ENCODE measurements around the gene PRKCB. TPM values are rescaled to one million over a fixed set of nuclear protein-coding genes. Genes with fewer than 3 reads are reported as not detected.

PRKCB gene
- total RNA-seq, 4 donors from 2014 or later: 2.0 to 8.6 (median 4.0) TPM

GRCh38 chr16:23877107-23878070 lies 41.6 kb downstream of the PRKCB start:
- H3K27me3 ChIP-seq: no peaks in the 10 kb centered on the region
- H3K4me1 ChIP-seq: no peaks in the 10 kb centered on the region
- DNase-seq: no peak
- no peak for TF ChIP-seq CTCF (IDR thresholded peaks at IDR 0.05)
- TF ChIP-seq POLR2A (IDR thresholded peaks at IDR 0.05): no peak
- H3K9me3 ChIP-seq: no peaks in the 10 kb centered on the region
- no peaks in the 10 kb centered on the region for H3K36me3 ChIP-seq
- intact Hi-C loops (cut with DNase I): no loop called here
- H3K4me3 ChIP-seq (replicated peaks in 1 of 3): no peak overlapping the region
- no peak overlapping the region for H3K27ac ChIP-seq
- 85 to 89% methylated on average over 9 of the region's 9 CpGs for WGBS, 2 donors

GRCh38 chr16:23879735-23880373 lies 44.1 kb downstream of the PRKCB start:
- no peak for DNase-seq
- Histone ChIP-seq H3K4me1 (no peaks in the 10 kb centered on the region), H3K27me3 (no peaks in the 10 kb centered on the region), H3K36me3 (no peaks in the 10 kb centered on the region), H3K4me3 (replicated peaks in 1 of 3) (no peak overlapping the region), H3K27ac (no peak overlapping the region), H3K9me3 (no peaks in the 10 kb centered on the region)
- intact Hi-C loops (cut with DNase I): no loop called here
- no peak for TF ChIP-seq CTCF (IDR thresholded peaks at IDR 0.05)
- no peak for TF ChIP-seq POLR2A (IDR thresholded peaks at IDR 0.05)
- 93 to 94% methylated on average over 8 to 9 of the region's 9 CpGs for WGBS, 2 donors

GRCh38 chr16:23889189-23889588 lies 53.4 kb downstream of the PRKCB start:
- H3K27ac ChIP-seq: no peak overlapping the region
- H3K36me3 ChIP-seq: no peaks in the 10 kb centered on the region
- no peaks in the 10 kb centered on the region for H3K27me3 ChIP-seq
- WGBS, 2 donors: 89 to 96% methylated on average over 2 of the region's 2 CpGs
- H3K9me3 ChIP-seq: no peaks in the 10 kb centered on the region
- intact Hi-C loops (cut with DNase I): no loop called here
- no peak overlapping the region for H3K4me3 ChIP-seq (replicated peaks in 1 of 3)
- TF ChIP-seq CTCF (IDR thresholded peaks at IDR 0.05): no peak
- TF ChIP-seq POLR2A (IDR thresholded peaks at IDR 0.05): no peak
- no peaks in the 10 kb centered on the region for H3K4me1 ChIP-seq
- no peak for DNase-seq

GRCh38 chr16:23893986-23894385 lies 58.2 kb downstream of the PRKCB start:
- no peak overlapping the region for H3K27ac ChIP-seq
- no peaks in the 10 kb centered on the region for H3K4me1 ChIP-seq
- no peak for DNase-seq
- intact Hi-C loops (cut with DNase I): no loop called here
- WGBS, 2 donors: 95 to 100% methylated on average over 1 of the region's 1 CpG
- no peak overlapping the region for H3K4me3 ChIP-seq (replicated peaks in 1 of 3)
- no peaks in the 10 kb centered on the region for H3K27me3 ChIP-seq
- no peaks in the 10 kb centered on the region for H3K9me3 ChIP-seq
- no peak for TF ChIP-seq POLR2A (IDR thresholded peaks at IDR 0.05)
- no peak for TF ChIP-seq CTCF (IDR thresholded peaks at IDR 0.05)
- no peaks in the 10 kb centered on the region for H3K36me3 ChIP-seq

GRCh38 chr16:23895052-23895451 lies 59.3 kb downstream of the PRKCB start:
- intact Hi-C loops (cut with DNase I): no loop called here
- no peaks in the 10 kb centered on the region for H3K9me3 ChIP-seq
- H3K36me3 ChIP-seq: no peaks in the 10 kb centered on the region
- H3K4me3 ChIP-seq (replicated peaks in 1 of 3): no peak overlapping the region
- H3K27me3 ChIP-seq: no peaks in the 10 kb centered on the region
- no peaks in the 10 kb centered on the region for H3K4me1 ChIP-seq
- no peak for TF ChIP-seq CTCF (IDR thresholded peaks at IDR 0.05)
- TF ChIP-seq POLR2A (IDR thresholded peaks at IDR 0.05): no peak
- DNase-seq: no peak
- H3K27ac ChIP-seq: no peak overlapping the region

All from thyroid gland (tissue), 4 donors.